Measurements from ENCODE around the gene SMIM24. TPM values are rescaled to one million over a fixed set of nuclear protein-coding genes. Genes with fewer than 3 reads are reported as not detected.

Gene SMIM24
- total and polyA plus RNA-seq, 9 of the 15 experiments (the other 6 are each of a cell fraction or from before 2014, with no cell fraction given) = 0.45 to 12.3 (median 1.4) TPM; not detected in 1

GRCh38 chr19:3520166-3521103 is 40.1 kb upstream of the SMIM24 start (continued):
- TF ChIP-seq ARID3B (CRISPR knock-in tag; IDR thresholded peaks at IDR 0.05; ENCODE audit: borderline replicate concordance) = no peak
- TF ChIP-seq ATF2 (CRISPR knock-in tag; IDR thresholded peaks at IDR 0.05) = no peak
- no peak for TF ChIP-seq HDAC6 (IDR thresholded peaks at IDR 0.05; ENCODE audit: low read depth, low read length)
- no peak for TF ChIP-seq ZNF165 (CRISPR knock-in tag; IDR thresholded peaks at IDR 0.05; ENCODE audit: borderline replicate concordance)
- no peak for TF ChIP-seq HNRNPH1 (optimal IDR thresholded peaks at IDR 0.05; ENCODE audit: low read depth, low read length)
- peak in 1 of 2 experiments; percentile 33; a peak in 1 of 4 replicates for TF ChIP-seq SIN3A (IDR thresholded peaks at IDR 0.05; ENCODE audit: borderline replicate concordance in 2 of 2, control insufficient read depth in 1 of 2, low read depth in 2 of 2, low read length in 2 of 2)
- TF ChIP-seq KHSRP (IDR thresholded peaks at IDR 0.05) = no peak
- TF ChIP-seq ZNF324 (CRISPR knock-in tag; IDR thresholded peaks at IDR 0.05) = no peak
- TF ChIP-seq E2F1 (CRISPR knock-in tag; IDR thresholded peaks at IDR 0.05) = peak; percentile 95
- TF ChIP-seq MCM7 (IDR thresholded peaks at IDR 0.05) = no peak
- TF ChIP-seq TAL1 (IDR thresholded peaks at IDR 0.05) = peak; percentile 68
- TF ChIP-seq HNRNPUL1 (IDR thresholded peaks at IDR 0.05; ENCODE audit: low read length) = no peak
- TF ChIP-seq EP300 (IDR thresholded peaks at IDR 0.05; ENCODE audit: low read length) = peak; percentile 74
- TF ChIP-seq, protein P1, sequence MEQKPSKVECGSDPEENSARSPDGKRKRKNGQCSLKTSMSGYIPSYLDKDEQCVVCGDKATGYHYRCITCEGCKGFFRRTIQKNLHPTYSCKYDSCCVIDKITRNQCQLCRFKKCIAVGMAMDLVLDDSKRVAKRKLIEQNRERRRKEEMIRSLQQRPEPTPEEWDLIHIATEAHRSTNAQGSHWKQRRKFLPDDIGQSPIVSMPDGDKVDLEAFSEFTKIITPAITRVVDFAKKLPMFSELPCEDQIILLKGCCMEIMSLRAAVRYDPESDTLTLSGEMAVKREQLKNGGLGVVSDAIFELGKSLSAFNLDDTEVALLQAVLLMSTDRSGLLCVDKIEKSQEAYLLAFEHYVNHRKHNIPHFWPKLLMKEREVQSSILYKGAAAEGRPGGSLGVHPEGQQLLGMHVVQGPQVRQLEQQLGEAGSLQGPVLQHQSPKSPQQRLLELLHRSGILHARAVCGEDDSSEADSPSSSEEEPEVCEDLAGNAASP (IDR thresholded peaks at IDR 0.05) = no peak
- peak; percentile 49; the same call in 1 of the 2 replicates for TF ChIP-seq ZBTB34 (CRISPR knock-in tag; IDR thresholded peaks at IDR 0.05)
- peak; percentile 87 for TF ChIP-seq CXXC5 (CRISPR knock-in tag; IDR thresholded peaks at IDR 0.05)
- TF ChIP-seq POLR2G (IDR thresholded peaks at IDR 0.05; ENCODE audit: low read depth, low read length) = peak; percentile 67
- TF ChIP-seq, protein P2, sequence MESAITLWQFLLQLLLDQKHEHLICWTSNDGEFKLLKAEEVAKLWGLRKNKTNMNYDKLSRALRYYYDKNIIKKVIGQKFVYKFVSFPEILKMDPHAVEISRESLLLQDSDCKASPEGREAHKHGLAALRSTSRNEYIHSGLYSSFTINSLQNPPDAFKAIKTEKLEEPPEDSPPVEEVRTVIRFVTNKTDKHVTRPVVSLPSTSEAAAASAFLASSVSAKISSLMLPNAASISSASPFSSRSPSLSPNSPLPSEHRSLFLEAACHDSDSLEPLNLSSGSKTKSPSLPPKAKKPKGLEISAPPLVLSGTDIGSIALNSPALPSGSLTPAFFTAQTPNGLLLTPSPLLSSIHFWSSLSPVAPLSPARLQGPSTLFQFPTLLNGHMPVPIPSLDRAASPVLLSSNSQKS (CRISPR knock-in tag; IDR thresholded peaks at IDR 0.05) = no peak
- peak; percentile 97 for TF ChIP-seq ZEB2 (IDR thresholded peaks at IDR 0.05)
- TF ChIP-seq ZNF282 (CRISPR knock-in tag; IDR thresholded peaks at IDR 0.05) = no peak
